Testis (tissue), 3 donors: ENCODE measurements around the gene ARID4B. TPM values are rescaled to one million over a fixed set of nuclear protein-coding genes. Genes with fewer than 3 reads are reported as not detected.

Experiments
- DNase-seq: peaks from one replicate; pipeline ENCODE4 v3.0.0-alpha.2; 2019
- H3K27ac ChIP-seq, 2 donors: fragments of 200-600 bp; sonication (generic); one replicate each; pipeline ENCODE4 v1.5.1; 2019
- H3K27me3 ChIP-seq: fragments of 200-600 bp; sonication (generic); one replicate; pipeline ENCODE4 v1.5.1; 2019
- H3K36me3 ChIP-seq: fragments of 200-600 bp; sonication (generic); one replicate; pipeline ENCODE4 v1.5.1; 2017; ENCODE audit warnings: low read depth; ENCODE audit errors: missing control alignments
- H3K4me1 ChIP-seq: fragments of 200-600 bp; sonication (generic); one replicate; pipeline ENCODE4 v1.5.1; 2019
- H3K4me3 ChIP-seq, 2 donors: fragments of 200-600 bp; sonication (generic); one replicate each; pipeline ENCODE4 v1.5.1; 2017 to 2019
- H3K9me3 ChIP-seq: fragments of 200-600 bp; sonication (generic); one replicate; pipeline ENCODE4 v1.5.1; 2017
- POLR2A ChIP-seq: fragments of 450-650 bp; IDR thresholded peaks from one replicate; pipeline ENCODE4 v1.6.1; 2017; ENCODE audit warnings: antibody characterized with exemption, mild to moderate bottlenecking, moderate library complexity
- WGBS, 2 donors: methylation state at CpG; one replicate each; pipeline ENCODE4 v1.1.5; 2018; 5-methylcytosine and 5-hydroxymethylcytosine counted together
- intact Hi-C: fragments of 100-400 bp; cut with DNase I; formaldehyde crosslinking; loops from one replicate; pipeline ENCODE4 v1.15.1; 2023; ENCODE audit warnings: low total_unique reads
- polyA plus RNA-seq: library from polyadenylated mRNA; stranded (reverse); fragments of 350-450 nt; fragmentation: Illumina TruSeq; extraction: RNeasy Lipid Tissue Mini Kit (QIAGEN cat#74804); gene quantifications from one replicate; pipeline ENCODE4 v1.2.3, GENCODE V29; 2014; ENCODE audit warnings: low read depth, low replicate concordance; ENCODE audit not compliant: insufficient read depth
- total RNA-seq, 2 donors: library from RNA; depleted of rRNA; stranded (reverse); fragments of >200 nt; gene quantifications; one replicate each; pipeline ENCODE4 v1.2.3, GENCODE V29; 2016
- TF ChIP-seq, protein P1 (sequence below), 3 experiments: fragments of 450-650 bp in 2 of 3; fragments of 200-600 bp in 1 of 3; sonication (generic) in 1 of 3; IDR thresholded peaks; one replicate each; pipeline ENCODE4 v1.5.1; 2016 to 2019; ENCODE audit warnings: antibody characterized with exemption in 3 of 3, mild to moderate bottlenecking in 2 of 3, moderate library complexity in 1 of 3

Gene ARID4B
- total and polyA plus RNA-seq, 3 donors from 2014 or later = 11.6 to 72.4 (median 60.0) TPM

DNA sequence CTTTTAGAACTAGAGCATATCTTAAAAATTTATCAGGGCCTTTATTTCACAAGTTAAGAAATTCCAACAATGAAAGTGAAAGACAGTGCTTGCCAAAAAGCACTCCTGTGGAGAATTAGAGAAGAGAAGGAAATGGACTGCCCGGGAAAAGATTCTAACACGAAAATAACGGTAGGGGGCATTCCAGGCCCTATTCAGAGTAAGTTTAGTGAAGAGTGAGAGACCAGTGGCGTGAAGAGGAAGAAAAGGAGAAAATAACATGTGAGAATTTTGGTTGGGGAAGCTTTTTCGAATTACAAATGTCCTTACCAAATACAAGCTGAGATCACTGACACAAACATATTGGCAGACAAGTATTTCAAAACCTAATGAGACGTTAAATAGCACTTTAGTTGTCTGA lies 128.5 kb downstream of the ARID4B start:
- TF ChIP-seq POLR2A = no peak
- TF ChIP-seq, protein P1, sequence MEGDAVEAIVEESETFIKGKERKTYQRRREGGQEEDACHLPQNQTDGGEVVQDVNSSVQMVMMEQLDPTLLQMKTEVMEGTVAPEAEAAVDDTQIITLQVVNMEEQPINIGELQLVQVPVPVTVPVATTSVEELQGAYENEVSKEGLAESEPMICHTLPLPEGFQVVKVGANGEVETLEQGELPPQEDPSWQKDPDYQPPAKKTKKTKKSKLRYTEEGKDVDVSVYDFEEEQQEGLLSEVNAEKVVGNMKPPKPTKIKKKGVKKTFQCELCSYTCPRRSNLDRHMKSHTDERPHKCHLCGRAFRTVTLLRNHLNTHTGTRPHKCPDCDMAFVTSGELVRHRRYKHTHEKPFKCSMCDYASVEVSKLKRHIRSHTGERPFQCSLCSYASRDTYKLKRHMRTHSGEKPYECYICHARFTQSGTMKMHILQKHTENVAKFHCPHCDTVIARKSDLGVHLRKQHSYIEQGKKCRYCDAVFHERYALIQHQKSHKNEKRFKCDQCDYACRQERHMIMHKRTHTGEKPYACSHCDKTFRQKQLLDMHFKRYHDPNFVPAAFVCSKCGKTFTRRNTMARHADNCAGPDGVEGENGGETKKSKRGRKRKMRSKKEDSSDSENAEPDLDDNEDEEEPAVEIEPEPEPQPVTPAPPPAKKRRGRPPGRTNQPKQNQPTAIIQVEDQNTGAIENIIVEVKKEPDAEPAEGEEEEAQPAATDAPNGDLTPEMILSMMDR (IDR thresholded peaks at IDR 0.05) = peak in 1 of 3 experiments; percentile 11
- no peaks in the 10 kb centered on the region for H3K27me3 ChIP-seq
- no peaks in the 10 kb centered on the region for H3K36me3 ChIP-seq
- H3K4me1 ChIP-seq = no peaks in the 10 kb centered on the region
- intact Hi-C loops = no loop called here
- no peak overlapping the region for H3K27ac ChIP-seq
- H3K4me3 ChIP-seq = no peak overlapping the region
- WGBS, 2 donors = 42 to 48% methylated on average over 6 of the region's 6 CpGs
- no peaks in the 10 kb centered on the region for H3K9me3 ChIP-seq
- DNase-seq = no peak

DNA sequence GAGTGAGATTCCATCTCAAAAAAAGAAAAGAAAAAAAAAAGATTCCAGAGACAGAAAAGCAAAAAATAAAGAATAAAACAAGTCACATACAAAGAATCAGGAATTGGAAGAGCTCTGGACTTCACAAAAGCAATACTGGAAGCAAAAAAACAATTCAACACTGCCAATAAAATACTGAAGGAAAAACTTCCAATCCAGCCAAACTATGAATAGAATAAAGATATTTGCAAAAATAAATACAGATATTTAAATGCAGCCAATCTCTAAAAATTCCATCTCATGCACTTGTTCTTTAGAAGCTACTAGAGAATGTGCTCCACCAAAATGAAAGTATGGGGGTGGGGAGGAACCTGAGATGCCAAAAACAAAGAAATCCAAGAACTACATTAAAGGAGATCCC lies 137.5 kb downstream of the ARID4B start:
- no peak overlapping the region for H3K27ac ChIP-seq
- H3K36me3 ChIP-seq = no peaks in the 10 kb centered on the region
- intact Hi-C loops = no loop called here

DNA sequence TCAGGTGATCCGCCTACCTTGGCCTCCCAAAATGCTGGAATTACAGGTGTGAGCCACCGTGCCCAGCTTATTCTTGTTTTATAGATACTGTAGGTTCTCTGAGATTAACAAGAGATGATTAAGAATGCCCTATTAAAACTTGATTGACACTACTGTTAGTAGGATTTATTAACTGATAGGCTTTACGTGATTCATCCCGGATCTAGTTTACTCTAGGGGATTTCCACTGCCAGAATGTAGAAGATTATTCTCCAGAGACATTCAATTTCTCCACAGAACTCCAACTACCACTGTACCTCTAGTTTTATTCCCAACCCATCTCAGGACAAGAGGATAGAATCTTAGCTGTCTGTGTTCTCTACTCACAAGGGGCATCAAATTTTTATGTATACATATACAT lies 140.7 kb downstream of the ARID4B start:
- TF ChIP-seq, protein P1 (IDR thresholded peaks at IDR 0.05) = no peak
- TF ChIP-seq POLR2A = no peak
- Histone ChIP-seq H3K9me3 (no peaks in the 10 kb centered on the region), H3K36me3 (no peaks in the 10 kb centered on the region), H3K4me3 (no peak overlapping the region), H3K4me1 (no peaks in the 10 kb centered on the region), H3K27me3 (no peaks in the 10 kb centered on the region), H3K27ac (no peak overlapping the region)
- intact Hi-C loops = no loop called here
- 90 to 94% methylated on average over 4 of the region's 4 CpGs for WGBS, 2 donors
- DNase-seq = no peak

More for the DNA sequence above, 137.5 kb downstream of the ARID4B start:
- H3K9me3 ChIP-seq = no peaks in the 10 kb centered on the region
- DNase-seq = no peak
- TF ChIP-seq POLR2A = no peak
- TF ChIP-seq, protein P1 (IDR thresholded peaks at IDR 0.05) = no peak
- no peak overlapping the region for H3K4me3 ChIP-seq
- no peaks in the 10 kb centered on the region for H3K27me3 ChIP-seq
- no peaks in the 10 kb centered on the region for H3K4me1 ChIP-seq

DNA sequence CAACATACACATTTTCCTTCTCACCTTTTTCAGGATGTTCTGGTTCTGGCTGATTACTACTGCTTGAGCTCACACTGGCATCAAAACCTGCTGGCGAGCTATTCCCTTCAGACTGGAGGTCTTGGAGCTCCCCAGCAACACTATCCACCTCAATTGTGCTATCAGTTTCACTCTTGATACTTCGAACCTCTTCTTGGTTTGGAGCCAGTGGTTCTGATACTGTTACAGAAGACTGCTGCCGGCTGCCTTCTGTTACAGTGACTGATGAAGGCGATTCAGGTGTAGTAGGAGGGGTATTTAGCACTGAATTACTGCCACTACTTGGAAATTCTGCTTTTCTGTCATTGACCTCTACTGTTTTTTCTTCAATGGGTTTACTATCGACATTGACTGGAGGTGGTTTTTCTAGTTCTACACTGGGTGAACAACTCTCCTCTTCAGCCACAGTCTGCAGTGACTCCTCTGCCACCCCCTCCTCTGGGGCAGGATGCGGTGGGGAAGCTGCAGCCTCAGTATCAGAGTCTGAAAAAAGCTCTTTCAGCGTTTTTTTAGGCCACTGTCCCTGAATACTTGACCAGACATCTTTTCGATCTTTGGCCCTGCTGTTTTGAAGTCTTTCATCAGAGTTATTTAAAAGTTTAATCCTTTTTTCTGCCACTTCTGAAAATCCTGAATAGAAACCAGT lies 146.3 kb downstream of the ARID4B start:
- Histone ChIP-seq H3K27ac (no peak overlapping the region), H3K27me3 (no peaks in the 10 kb centered on the region), H3K36me3 (no peaks in the 10 kb centered on the region), H3K4me3 (no peak overlapping the region), H3K9me3 (no peaks in the 10 kb centered on the region), H3K4me1 (no peaks in the 10 kb centered on the region)
- TF ChIP-seq, protein P1 (IDR thresholded peaks at IDR 0.05) = no peak
- no peak for TF ChIP-seq POLR2A
- intact Hi-C loops = no loop called here
- 77 to 80% methylated on average over 8 of the region's 8 CpGs for WGBS, 2 donors
- DNase-seq = no peak

DNA sequence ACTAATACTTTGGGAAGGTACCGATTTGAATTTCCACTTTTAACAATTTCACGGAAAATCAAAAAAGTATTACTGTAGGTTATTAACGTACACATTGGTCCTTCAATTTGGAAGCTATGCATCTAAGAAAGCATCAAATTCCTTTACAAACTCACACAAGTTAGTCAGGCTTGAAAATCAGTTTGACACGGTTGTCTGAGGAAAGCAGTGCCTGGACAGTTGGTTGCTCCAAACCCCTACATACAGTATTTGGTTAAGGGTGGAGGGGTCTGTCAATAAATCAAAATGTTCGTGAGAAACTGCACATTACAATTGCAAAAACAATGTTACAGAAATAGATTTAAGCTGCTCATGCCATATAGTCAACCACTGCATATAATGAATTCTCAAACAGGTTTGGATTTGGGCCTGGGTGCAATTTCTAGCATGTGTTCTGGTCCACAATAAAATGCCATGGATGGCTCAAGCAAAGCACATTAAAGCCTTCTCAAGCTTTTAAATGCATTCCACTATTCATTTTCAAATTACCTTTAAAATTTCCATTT lies 147.0 kb downstream of the ARID4B start:
- intact Hi-C loops = no loop called here
- H3K4me1 ChIP-seq = no peaks in the 10 kb centered on the region
- no peak for TF ChIP-seq POLR2A
- TF ChIP-seq, protein P1 (IDR thresholded peaks at IDR 0.05) = no peak
- no peaks in the 10 kb centered on the region for H3K27me3 ChIP-seq
- WGBS, 2 donors = 90% methylated on average over 5 of the region's 5 CpGs
- no peaks in the 10 kb centered on the region for H3K9me3 ChIP-seq
- H3K4me3 ChIP-seq = no peak overlapping the region
- H3K27ac ChIP-seq = no peak overlapping the region
- DNase-seq = no peak
- H3K36me3 ChIP-seq = no peaks in the 10 kb centered on the region
